ENCODE data around the gene CD320. TPM values are rescaled to one million over a fixed set of nuclear protein-coding genes. Genes with fewer than 3 reads are reported as not detected.
"Not testable (repeated sequence)": the region's sequence is repeated elsewhere in the genome, so short reads cannot be mapped to it uniquely, and the experiment has no call there.

The CD320 gene
- 10 to 100 TPM; 29.4 to 91.2 (median 40.7) TPM for polyA plus RNA-seq

- no peak within 1 kb of the TSS for H3K27ac ChIP-seq (ENCODE audit: low read depth, low read length)
- 0 to 2% (median 1%) methylated on average over 56 to 63 of the region's 63 CpGs for WGBS, 3 donors
Observed at GRCh38 chr19:8307965-8308866, at the start of gene CD320. Gene CD320, minus strand, starts transcription at chr19:8308358. Its CDS starts 68 bp downstream, at chr19:8308290.

- WGBS, 3 donors, result 72 to 78% (median 78%) methylated on average over 4 of the region's 4 CpGs
Observed at GRCh38 chr19:8357007-8357521, 48.9 kb upstream of the CD320 start.

DNA sequence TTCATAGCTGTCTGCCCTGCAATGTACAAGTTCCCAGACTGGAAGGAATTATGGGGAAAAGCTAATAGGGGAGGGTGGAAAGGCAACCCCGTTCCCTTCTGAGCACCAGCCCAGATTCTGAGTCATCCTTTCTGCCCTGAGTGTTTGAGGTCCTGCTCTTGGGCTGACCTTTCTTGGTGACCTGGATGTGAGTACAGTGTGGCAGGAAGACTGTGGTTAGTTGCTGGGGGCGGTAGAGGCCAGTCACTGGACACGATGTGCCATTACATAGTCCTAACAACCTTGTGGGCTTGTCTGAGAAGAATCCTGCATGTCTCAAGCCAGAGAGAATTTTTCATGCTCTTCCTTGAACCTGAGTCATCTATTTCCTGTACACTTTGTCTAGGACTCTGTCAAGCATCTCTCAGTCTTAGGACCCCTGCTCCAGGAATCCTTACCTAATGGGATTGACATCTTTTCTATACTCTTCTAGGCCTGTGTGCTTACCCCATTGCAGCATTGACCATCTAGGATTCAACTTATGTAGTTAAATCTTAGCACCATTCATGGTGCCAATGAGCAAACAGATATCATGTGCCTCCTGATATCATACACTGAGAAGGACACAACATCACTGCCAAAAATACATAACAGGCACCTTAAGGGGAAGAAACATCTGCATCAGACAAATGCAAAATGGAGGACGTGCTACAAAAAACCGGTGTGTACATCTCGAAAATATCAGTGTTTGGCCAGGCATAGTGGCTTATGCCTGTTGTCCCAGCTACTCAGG lies 47.7 kb upstream of the CD320 start:
- no peak overlapping the region for H3K27ac ChIP-seq (ENCODE audit: low read depth, low read length)
- 63 to 87% (median 66%) methylated on average over 6 of the region's 6 CpGs for WGBS, 3 donors

More at GRCh38 chr19:8357007-8357521, 48.9 kb upstream of the CD320 start:
- no peak overlapping the region for H3K27ac ChIP-seq (ENCODE audit: low read depth, low read length)

GRCh38 chr19:8352845-8353244 lies 44.7 kb upstream of the CD320 start:
- WGBS, 3 donors, result 62 to 71% (median 69%) methylated on average over 5 of the region's 5 CpGs
- H3K27ac ChIP-seq (ENCODE audit: low read depth, low read length), result not testable (repeated sequence)

DNA sequence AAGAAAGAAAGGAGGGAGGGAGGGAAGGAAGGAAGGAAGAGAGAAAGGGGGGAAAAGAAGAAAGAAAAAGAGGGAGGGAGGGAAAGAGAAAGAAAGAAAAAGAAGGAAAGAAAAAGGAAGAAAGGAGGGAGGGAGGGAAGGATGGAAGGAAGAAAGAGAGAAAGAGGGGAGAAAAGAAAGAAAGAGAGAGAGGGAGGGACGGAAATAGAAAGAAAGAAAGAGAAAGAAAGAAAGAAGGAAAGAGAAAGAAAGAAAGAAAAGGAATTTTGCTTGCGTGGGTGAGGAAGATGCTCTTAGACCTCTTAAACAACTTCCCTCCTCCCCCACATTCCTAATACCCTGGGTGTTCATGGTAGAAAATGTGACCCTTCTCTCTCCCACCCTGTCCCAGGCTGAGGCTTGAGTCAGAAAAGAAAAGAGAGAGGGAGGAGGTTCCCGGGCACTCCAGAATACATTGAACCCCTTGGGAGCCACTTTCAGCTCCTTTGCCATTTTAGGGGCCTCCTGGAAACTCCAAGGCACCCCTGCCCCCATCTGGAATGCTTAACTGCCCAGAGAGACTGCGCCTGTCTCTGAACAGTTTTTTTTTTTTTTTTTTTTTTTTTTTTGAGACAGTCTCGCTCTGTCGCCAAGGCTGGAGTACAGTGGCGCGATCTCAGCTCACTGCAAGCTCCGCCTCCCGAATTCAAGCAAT lies 44.1 kb upstream of the CD320 start:
- WGBS, 3 donors, result 31 to 43% (median 43%) methylated on average over 10 of the region's 10 CpGs

GRCh38 chr19:8349629-8350372 lies 41.6 kb upstream of the CD320 start:
- H3K27ac ChIP-seq (ENCODE audit: low read depth, low read length), result not testable (repeated sequence)
- 58 to 76% (median 63%) methylated on average over 8 of the region's 8 CpGs for WGBS, 3 donors

More for the DNA sequence above, 44.1 kb upstream of the CD320 start:
- H3K27ac ChIP-seq (ENCODE audit: low read depth, low read length), result no peak overlapping the region

DNA sequence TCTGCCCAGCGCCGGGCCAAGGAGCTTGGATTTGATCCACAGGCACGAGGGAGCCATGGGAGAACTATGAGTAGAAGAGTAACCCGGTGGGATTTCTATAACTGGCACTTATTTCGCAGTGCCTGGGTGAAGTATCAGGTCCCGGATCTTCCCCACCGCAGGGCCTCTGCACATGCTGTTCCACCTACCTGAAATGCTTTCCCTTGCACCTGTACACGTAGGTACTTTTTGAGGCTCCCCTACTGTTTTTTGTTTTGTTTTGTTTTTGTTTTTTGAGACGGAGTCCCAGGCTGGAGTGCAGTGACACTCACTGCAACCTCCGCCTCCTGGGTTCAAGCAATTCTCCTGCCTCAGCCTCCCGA lies 35.3 kb upstream of the CD320 start:
- no peak overlapping the region for H3K27ac ChIP-seq (ENCODE audit: low read depth, low read length)
- WGBS, 3 donors, result 29 to 38% (median 35%) methylated on average over 11 of the region's 11 CpGs

DNA sequence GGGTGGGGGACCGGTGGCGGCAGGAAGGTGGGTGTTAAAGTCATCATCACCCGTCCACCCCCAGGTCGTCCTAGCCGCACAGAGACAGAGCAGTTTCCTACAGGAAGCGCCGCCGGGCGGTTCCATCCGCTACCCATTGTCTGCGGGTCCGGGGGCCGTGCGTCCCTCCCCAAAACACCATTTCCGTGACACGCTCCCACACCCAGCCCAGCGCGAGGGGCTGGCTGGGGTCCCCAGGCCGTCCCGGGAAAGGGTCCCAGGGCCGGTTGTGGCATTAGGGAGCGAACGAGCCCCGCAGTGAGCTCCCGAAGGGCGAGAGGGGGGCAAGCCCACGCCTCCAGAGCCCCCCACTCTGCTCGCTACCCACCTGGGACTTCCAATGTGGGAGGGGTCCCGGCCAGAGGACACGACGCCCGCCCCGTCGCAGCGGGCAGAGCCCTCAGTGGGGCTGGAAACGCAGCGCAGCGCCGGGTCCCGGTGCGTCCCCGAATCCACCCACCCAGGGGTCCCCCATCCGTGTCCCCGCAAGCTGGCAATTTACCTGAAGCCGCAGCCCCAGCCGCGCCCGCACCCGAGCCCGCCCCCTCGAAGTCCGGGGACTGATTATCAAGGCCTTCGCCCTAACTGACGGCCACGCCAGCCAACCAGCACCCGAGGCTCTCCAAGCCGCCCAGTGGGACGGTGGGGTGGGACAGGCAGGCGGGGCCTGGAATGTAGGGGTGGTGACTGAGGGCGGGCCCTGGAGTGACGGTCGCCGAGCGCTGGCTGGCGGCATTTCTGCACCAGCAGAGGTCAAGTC lies 34.7 kb upstream of the CD320 start, which contains the start of gene KANK3:
KANK3 (minus strand) TSS at position 579 of the 799 bp plus-strand sequence. CDS start 5,434 bp downstream, outside the sequence.
- peak within 1 kb of the TSS; percentile 32 for H3K27ac ChIP-seq (ENCODE audit: low read depth, low read length)
- 3 to 4% (median 3%) methylated on average over 58 to 65 of the region's 65 CpGs for WGBS, 3 donors

DNA sequence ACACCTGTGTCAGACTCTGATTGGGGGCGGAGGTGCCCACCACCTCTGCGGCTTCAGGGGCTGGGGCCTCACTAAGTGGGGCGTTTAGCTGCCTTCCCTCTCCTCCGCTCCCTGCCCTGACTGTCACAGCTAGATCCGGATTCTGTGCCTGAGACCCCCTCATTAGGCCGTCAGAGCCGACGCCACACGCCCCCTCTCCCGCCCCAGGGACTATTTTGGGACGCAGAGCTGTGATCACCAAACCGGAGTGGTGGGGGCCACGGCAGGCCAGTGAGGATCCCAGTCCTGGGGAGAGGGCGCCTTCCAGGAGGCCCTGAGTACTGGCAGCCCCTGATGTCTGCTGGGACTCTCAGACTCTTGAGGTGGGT lies 34.1 kb upstream of the CD320 start:
- 23 to 42% (median 31%) methylated on average over 14 of the region's 14 CpGs for WGBS, 3 donors
- peak overlapping the region; percentile 32 for H3K27ac ChIP-seq (ENCODE audit: low read depth, low read length)

- WGBS, 3 donors, result 80 to 97% (median 85%) methylated on average over 4 of the region's 4 CpGs
- H3K27ac ChIP-seq (ENCODE audit: low read depth, low read length), result not testable (repeated sequence)
Observed at GRCh38 chr19:8341504-8341903, 33.3 kb upstream of the CD320 start.

- WGBS, 3 donors, result 14 to 30% (median 15%) methylated on average over 15 of the region's 15 CpGs
- no peak overlapping the region for H3K27ac ChIP-seq (ENCODE audit: low read depth, low read length)
Observed at GRCh38 chr19:8340341-8341096, 32.4 kb upstream of the CD320 start.

DNA sequence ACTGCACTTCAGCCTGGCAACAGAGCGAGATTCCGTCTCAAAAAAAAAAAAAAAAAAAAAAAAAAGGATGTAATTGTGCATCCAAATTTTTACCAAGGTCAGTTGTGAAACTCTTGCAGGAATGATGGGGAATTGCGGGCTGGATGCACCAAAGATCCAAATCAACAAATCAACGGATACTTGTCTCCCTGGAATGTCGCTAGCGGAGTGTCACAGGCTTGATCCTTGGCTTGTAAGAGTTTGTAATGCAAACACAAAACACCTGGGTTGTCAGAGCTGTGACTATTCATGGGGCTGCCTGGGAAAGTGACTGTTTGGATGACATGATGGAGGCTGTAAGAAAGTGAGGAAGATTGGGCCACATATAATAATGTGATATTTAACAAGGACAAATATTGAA lies 30.7 kb upstream of the CD320 start:
- no peak overlapping the region for H3K27ac ChIP-seq (ENCODE audit: low read depth, low read length)
- 32 to 82% (median 68%) methylated on average over 4 to 6 of the region's 6 CpGs for WGBS, 3 donors

- 58 to 85% (median 78%) methylated on average over 7 of the region's 7 CpGs for WGBS, 3 donors
- H3K27ac ChIP-seq (ENCODE audit: low read depth, low read length), result no peak overlapping the region
Observed at GRCh38 chr19:8337728-8338127, 29.6 kb upstream of the CD320 start.

- no peak overlapping the region for H3K27ac ChIP-seq (ENCODE audit: low read depth, low read length)
- 46 to 50% (median 47%) methylated on average over 7 to 8 of the region's 8 CpGs for WGBS, 3 donors
Observed at GRCh38 chr19:8336660-8337059, 28.5 kb upstream of the CD320 start.

DNA sequence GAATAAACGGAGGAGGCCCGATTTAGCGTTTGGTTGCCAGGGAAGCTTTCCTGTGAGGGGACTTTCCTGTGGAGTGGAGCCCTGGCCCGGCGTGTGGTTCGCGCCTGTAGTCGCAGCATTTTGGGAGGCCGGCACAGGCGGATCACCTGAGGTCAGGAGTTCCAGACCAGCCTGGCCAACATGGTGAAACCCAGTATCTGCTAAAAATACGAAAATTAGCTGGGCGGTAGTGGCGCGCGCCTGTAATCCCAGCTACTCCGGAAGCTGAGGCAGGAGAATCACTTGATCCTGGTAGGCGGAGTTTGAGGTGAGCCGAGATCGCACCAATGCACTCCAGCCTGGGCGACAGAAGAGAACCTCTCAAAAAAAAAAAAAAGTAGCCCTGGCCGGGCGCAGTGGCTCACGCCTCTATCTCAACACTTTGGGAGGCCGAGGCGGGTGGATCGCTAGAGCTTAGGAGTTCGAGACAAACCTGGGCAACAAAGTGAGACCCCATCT lies 28.0 kb upstream of the CD320 start:
- 24 to 32% (median 29%) methylated on average over 23 to 27 of the region's 27 CpGs for WGBS, 3 donors
- no peak overlapping the region for H3K27ac ChIP-seq (ENCODE audit: low read depth, low read length)

- 11 to 18% (median 18%) methylated on average over 52 to 79 of the region's 79 CpGs for WGBS, 3 donors
- no peak overlapping the region for H3K27ac ChIP-seq (ENCODE audit: low read depth, low read length)
Observed at GRCh38 chr19:8335343-8336071, 27.3 kb upstream of the CD320 start.
